COLO668 (cell line): ENCODE measurements around the gene SSTR5.
"Not testable (repeated sequence)": the region's sequence is repeated elsewhere in the genome, so short reads cannot be mapped to it uniquely, and the experiment has no call there.

Source experiments
- DNase-seq: peaks from one replicate; lab custom pipeline; 2025; ENCODE audit not compliant: unreplicated experiment; lab: John Stamatoyannopoulos, UW

SSTR5 gene

DNA sequence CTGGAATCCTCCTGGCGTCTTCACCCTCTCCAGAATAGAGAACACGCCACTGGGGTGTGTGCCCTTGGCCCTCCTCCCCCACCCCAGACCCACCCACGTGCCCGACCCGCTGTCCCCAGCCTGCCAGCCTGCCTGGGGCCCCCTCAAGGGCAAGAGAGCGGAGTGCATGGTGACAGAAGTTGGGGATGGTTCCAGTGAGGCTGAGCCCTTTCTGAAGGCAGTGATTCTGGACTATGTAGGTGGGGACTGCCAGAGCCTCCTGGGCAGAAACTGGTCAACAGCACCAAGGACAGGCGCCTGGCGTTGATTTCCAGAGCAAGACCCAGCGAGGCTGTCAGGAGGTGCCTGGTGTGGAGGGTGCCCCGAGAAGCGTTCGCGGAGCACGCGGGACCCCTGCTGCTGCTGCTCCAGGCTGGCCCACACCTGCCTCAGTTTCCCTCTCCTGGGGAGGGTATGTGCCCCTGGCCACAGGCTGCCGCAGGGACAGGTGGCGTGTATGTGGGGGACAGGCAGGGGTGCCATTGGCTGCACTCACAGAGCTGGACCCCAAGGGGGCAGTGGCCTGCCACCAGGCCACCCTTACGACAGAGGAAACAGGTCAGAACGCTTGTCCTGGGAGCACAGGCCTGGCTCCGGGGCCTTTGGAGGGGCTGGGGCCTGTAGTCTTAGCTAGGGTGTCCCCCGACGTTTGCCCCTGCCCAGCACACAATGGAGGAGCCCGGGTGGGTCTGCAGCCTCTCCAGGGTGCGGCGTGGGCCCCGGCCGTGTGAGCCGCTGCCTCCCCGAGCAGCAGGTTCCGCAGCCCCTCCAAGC, 1.2 kb downstream of the SSTR5 start:
- DNase-seq, result peak; percentile 12

DNA sequence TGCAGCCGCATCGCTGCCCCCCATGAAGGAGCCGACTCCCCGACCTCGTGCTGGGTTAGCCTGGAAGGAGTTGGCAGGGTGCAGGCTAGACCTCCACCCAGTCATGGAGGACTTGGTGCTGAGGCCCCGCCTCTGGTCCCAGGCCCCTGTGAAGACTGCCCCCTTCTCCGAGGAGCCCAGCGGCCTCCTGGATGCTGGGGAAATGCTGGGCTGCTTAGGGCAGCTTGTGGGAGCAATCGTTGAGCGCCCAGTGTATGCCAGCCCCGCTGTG, 1.8 kb downstream of the SSTR5 start:
- no peak for DNase-seq

DNA sequence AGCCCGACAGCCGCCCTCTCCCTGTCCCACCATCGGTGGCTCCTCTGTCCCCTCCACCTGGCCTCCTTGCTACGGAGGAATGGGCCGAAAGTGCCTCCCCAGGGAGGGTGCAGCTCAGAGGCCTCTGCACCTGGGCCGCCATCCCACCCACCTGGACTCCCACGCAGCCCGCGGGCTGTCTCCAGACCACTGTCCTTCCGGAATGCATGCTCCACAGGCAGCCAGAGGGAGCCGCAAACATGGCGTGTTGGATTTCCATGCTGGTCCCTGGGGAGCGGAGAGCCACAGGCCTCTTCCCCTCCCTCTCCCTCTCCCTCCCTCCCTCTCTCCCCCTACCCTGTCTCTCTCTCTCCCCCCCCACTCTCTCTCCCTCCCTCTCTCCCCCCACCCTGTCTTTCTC, 3.0 kb downstream of the SSTR5 start:
- peak; percentile 8 for DNase-seq

DNA sequence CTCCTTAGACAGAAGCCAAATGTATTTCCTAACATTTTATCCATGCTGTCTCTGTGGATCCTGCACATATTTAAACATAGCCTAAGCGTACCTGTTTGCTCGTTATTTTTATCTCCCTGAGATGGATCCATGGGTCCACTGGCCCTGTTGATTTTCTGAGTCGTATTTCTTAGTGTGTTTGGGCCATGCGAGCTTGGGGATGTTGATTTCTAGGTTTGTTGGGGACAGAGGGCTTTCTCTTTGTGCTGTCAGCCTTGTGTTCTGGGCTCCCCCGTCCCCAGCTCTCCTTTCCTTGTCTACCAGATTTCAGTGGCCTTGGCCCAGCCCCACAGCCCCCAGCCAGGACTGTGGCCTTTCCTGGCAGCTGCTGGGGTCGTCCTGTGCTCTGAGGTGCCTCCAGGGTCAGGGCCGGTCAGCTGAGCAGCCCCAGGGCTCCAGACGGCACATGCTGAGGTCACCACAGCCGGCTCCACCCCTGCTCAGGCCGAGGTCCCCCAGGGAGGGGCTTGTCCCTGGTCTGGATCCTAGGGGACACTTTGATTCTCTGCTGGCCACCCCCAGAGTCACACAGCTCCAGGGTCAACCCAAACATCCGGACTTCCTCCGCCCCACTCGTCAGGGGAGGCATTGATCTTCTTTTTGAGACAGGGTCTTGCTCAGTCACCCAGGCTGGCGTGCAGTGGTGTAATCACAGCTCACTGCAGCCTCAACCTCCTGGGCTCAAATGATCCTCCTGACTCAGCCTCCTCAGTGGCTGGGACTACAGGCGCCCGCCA, 4.4 kb downstream of the SSTR5 start:
- DNase-seq, result no peak

DNA sequence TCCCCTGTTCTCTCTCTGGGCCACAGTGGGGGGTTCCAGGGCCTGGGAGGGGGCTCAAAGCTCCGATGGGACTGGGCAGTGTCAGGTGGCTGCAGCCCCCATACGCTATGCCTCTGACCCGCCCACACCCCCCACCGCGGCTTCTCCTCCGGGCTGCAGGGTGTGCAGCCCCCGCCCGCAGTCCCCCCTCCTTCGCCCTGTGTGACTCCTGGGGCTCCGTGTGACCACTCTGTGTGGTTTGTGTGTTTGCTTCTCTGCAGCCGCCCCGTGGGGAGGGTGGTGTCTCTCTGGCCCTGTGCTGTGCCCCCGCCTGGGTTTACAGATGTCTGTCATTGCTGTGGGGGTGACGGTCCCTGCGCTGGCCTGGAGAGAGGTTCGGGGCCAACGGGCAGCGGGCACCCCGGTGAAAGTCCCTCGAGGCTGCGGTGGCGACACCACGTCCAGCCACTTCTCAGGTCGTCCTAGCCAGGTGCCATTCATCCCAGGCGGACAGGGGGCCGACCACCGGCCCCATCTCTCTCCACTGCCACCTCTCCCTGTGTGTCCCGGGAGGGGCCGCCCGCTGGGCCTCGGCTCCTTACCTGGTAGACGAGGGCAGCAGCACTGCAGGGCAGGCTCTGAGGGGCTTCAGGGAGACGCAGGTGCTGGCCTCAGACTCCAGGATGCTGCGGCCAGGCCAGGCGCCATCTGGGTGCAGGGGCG, 5.5 kb downstream of the SSTR5 start:
- DNase-seq, result peak; percentile 46

DNA sequence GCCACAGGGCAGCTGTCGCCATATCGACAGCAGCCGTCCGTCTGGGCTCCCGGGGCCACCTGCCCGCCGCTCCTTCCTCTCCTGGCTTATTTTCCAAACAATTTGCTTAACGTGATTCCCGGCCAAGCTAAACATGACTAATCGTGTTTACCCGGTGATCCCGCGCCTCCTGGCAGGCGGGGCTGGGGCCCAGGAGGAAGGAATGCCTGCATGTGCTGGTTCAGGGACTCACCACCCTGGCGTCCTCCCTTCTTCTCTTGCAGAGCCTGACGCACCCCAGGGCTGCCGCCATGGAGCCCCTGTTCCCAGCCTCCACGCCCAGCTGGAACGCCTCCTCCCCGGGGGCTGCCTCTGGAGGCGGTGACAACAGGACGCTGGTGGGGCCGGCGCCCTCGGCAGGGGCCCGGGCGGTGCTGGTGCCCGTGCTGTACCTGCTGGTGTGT, 6.1 kb downstream of the SSTR5 start:
- peak; percentile 93 for DNase-seq

DNA sequence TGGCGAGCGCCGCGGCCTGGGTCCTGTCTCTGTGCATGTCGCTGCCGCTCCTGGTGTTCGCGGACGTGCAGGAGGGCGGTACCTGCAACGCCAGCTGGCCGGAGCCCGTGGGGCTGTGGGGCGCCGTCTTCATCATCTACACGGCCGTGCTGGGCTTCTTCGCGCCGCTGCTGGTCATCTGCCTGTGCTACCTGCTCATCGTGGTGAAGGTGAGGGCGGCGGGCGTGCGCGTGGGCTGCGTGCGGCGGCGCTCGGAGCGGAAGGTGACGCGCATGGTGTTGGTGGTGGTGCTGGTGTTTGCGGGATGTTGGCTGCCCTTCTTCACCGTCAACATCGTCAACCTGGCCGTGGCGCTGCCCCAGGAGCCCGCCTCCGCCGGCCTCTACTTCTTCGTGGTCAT, 6.8 kb downstream of the SSTR5 start:
- no peak for DNase-seq

DNA sequence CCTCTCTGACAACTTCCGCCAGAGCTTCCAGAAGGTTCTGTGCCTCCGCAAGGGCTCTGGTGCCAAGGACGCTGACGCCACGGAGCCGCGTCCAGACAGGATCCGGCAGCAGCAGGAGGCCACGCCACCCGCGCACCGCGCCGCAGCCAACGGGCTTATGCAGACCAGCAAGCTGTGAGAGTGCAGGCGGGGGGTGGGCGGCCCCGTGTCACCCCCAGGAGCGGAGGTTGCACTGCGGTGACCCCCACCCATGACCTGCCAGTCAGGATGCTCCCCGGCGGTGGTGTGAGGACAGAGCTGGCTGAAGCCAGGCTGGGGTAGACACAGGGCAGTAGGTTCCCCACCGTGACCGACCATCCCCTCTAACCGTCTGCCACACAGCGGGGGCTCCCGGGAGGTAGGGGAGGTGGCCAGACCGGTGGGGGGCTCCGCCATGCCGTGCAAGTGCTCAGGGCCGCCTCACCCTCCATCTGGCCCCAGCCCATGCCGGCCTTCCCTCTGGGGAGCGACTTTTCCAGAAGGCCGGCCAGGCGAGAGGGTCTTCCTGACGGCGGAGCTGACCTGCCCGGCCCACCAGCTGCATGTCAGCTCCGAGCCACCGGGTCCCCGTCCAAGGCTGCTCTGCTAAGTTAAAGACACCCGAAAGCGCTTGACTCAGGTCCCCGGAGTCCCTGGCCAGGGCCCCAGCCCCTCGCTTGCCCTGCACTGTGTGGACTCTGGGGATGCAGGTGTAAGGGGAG, 7.4 kb downstream of the SSTR5 start:
- DNase-seq, result no peak

DNA sequence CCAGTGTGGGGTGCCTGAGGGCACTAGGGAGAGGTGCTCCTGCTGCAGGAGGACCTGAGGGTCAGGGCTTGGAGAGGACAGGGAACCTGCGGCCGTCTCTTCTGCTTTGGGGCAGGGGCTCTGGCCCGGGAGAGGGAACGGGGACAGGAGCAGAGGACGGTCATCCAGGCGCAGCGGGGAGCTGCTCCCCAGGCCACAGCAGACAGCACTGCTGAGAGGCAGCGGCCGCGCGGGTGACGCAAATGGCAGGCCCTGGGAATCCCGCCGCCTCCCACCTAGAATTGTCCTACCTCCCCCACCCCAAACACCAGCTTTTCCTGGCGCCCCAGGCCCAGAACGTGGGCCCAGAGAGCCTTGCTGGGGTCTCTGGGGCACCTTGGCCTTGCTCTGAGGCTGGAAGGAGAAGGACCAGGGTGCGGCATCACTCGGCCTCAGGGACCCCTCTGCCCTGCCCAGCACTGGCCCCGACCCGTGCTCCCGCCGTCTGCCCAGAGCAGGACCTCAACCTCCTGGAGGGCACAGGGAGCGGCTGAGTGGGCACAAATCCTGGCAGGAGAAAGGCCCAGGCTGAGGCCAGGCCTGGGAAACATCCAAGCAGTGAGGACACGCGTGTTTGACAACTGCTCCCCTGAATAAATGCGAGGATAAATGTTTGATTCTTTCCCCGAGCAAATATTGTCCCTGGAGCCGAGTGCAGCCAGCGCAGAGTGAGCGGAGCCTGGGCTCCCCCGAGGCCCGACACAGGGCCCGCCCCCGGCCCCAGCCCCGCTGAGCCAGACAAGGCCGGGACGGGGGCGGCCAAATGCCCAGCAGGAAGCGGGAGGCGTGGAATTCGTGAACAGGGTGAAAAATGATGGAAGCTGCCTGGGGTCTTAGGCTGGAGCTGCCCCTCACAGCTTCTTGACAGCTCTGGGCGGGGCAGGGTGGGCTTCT, 8.5 kb downstream of the SSTR5 start:
- DNase-seq, result no peak

DNA sequence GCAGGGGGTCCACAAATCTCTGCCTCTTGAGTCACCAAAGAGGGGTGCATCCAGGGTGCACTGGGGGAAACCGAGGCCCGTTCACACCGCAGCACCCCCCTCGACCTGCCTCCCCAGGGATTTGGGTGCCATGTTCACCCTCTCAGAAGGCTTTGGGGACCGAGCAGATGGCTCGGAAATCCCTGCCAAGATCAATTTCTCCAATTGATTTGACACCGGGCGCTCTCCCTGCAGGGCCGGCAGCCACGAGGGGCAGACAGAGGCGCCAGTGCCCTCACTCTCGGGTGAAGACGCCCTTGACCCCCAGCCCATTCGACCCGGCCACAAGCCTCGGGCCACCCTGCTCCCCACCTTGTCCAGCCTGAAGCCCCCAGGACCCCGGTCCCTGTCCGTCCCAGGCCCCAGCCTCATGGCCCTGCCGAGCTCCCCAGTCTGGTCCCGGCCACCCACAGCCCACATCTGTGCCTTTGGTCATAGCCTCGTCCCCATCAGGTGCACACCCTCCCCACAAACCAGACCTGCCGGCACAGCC, 9.3 kb downstream of the SSTR5 start:
- DNase-seq, result no peak

DNA sequence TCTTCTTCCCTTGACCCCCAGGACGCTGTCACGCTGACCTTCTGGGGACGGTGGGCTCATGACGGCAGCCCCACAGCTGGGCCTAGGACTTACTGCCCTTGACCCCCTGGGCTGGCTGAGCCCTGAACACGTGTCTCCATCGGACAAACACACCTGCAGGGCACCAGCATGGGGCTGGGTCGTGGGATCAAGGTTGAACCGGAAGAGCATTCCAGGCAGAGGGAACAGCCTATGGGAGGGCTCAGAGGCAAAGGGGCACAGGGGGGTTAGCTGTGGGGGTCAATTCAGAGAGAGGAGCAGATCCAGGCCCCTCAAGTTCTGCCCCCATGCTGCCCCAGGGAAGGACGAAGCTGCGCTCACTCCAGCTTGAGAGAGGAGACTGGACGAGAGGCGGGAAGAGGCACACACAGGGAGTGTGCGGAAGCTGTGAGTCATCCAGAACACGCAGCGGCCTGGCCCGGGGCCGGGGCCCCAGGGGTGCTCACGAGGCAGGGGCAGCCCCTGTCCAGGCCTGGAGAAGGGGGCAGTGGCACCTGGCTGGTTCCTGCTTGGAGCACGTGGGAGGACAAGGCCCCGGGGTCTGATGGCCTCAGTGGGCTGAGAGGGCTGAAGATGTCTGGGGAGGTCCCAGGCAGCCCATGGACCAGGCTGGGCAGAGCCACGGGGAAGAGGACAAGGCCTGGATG, 9.9 kb downstream of the SSTR5 start:
- peak; percentile 70 for DNase-seq

DNA sequence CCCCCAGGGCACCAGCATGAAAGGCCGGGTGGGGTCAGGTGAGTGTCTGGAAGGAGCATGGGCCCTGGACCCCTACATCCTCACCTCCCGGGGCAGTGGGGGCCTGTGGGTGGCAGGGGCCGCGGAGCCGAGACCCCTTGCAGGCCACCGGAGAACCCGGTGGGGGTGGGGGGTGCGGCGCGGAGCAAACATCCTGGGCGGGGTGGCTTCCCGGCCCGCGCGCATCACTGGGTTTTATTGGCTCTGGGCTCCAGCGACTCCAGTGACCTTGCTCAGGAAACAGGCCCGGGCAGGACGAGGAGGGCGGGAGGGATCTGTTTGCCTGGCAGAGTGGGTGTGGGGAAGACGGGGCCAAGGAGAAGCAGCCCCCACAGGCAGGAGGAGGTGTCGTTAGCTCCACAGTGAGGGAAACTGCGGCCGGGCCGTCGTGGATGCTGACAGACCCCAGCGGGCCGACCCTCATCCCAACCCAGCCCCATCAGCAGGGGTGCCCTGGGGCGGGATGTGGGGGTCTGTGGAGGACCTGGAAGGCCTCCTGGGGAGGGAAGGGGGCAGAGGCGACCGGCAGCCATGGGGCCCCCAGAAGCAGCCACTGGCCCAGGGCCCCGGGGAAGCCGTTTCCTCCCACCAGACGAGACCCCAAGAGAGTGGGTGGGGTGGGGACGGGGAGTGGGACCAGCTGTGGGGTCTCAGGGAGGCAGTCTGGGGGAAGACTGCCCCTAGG, 10.6 kb downstream of the SSTR5 start:
- DNase-seq, result peak; percentile 71

DNA sequence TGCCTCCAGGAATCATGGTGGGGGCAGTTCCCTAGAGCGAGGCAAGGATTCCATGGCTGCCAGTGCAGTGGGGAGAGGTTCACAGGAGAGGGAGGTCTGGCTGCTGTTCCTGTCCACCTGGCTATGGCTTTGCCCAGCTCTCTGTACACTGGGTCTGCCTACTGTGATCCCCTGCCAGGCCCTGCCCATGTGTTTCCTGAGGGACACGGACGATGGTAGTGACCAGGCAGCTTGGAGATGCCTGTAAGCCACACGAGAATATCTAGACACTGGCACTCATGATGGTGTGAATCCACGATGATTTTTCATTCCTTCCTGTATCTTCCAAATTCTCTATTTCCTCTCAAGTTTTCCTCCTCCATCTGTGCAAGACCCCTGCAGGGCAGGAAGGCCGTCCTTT, 12.4 kb downstream of the SSTR5 start:
- no peak for DNase-seq

DNA sequence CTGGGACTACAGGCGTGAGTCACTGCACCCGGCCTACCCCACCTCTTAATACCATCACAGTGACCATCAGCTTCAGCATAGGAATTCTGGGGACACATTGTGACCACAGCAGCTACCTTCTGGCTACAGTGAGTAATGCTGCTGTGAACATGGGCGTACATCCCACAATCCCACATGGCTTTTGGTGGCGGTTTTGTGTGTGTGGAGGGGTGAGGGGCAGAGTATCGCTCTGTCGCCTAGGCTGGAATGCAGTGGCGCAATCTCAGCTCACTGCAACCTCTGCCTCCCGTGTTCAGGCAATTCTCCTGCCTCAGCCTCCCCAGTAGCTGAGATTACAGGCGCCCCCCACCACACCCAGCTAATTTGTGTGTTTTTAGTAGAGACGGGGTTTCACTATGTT, 13.9 kb downstream of the SSTR5 start:
- DNase-seq, result not testable (repeated sequence)

DNA sequence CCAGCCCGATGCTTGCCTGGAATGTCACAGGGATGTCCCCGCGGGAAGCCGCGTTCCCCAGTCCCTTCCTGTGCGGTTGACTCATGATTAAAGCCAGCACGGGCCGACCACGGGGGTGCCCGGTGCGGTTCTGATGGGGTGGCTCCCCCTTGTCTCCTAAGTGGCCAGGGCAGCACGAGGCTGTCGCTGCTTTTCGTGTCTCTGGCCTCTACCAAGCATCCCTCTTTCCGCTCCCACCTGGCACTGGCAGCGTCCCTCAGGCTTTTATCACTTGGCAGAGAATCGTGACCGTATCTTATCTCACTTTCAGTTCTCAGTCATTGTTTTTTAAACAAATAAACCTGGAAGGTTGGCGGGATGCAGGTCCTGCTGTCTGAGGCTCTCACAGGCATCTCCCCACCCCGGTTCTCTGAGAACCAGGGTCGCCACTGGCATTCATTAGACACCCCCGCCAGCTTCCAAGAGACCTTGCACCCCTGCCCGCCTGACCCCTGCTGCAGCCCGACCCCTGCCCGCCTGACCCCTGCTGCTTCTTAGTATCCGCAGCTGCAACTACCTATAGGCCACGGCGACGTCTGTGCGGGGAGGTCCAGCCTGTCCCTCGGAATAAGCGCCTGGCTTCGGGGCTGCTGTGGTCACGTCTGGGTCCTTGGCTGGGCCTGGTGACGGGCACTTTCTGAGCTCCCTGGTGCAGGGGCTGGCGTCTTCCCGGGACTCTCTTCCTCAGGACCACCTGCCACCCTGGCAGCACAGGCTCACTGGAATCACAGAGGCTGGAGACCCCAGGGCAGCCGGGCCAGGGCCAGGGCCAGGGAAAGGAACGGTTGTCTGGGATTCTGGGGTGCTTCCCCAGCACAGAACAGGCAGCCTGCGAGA, 16.0 kb downstream of the SSTR5 start:
- peak; percentile 30 for DNase-seq

DNA sequence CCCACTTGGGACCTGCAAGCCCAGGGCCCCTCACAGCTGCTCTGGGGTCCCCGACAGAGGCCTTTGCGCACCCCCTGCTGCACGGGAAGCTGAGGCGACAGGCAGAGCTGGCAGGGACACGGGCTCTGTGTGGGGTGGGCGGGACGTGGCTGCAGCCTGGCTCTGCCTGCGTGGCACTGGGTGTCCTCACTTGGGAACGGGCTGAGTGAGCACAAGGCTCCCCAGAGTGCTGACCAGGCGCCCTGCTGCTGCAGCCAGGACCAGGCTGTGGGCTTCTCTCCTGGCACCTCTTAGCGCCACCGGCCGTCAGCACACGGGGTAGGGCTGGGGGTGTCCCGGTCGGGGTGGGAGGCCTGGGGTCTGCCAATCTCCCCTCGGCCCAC, 16.9 kb downstream of the SSTR5 start:
- DNase-seq, result no peak

DNA sequence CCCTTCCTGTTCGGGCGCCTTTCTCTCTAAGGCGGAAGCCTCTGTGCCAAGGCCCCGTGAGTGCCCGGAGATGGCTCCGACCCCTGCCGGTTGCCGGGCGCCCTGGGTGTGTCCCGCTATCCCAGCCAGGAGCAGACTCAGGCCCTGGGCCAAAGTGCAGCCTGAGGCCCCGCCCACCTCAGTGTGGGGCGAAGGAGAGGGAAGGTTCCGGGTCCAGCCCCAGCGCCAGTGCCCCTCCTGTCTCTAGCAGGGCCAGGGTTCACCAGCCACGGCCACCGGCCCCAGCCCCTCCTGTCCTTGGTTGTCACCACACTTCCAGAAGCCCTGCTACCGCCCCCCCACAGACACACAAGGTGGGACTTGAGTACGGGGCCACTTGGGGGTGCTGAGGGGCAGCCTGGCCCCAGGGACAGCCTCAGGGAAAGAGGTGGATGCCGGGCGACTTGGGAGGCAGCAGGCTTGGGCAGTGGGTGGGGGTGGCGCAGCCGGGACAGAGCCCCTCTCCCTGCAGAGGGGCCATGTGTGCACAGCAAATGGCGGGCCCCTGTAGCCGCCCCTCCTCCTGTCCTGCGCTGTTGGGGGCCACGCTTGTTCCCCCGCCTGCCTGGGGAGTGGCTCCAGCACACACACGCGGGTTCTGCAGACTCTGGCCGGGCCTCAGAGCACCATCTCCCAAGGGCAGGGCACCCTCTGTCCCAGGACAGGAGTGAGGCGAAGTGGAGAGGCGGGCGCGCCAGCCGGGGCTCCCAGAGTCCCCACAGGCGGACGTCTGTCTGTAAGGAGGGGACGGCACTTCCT, 17.5 kb downstream of the SSTR5 start:
- peak; percentile 71 for DNase-seq
